ENCODE data around the gene LCE1E. TPM values are rescaled to one million over a fixed set of nuclear protein-coding genes. Genes with fewer than 3 reads are reported as not detected.
A peak's percentile ranks its signal among the peaks of the same experiment; 100 is the strongest.

Gene LCE1E
- total and polyA plus RNA-seq, 2 donors from 2014 or later, result not detected

DNA sequence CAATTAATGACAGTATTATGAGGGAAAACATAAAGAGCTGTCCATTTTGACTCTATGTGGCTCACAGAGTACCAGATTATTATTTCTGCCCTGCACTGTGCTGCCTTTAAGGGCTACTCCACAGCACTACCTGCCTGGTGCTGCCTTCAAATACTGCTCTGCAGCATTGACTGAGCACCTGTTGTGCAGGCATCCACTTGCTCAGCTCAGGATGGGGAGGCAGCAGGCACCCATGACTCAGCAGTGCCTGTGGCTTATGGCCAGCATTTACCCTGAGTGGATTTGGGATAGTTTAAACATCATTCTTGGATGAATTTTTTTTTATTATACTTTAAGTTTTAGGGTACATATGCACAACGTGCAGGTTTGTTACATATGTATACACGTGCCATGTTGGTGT, 29.2 kb upstream of the LCE1E start:
- FAIRE-seq (no peak), DNase-seq (no peak)
- no peaks in the 10 kb centered on the region for H3K36me3 ChIP-seq (ENCODE audit: control insufficient read depth in 2 of 3, insufficient read depth in 3 of 3, low read length in 3 of 3)
- no peaks in the 10 kb centered on the region for H3K27me3 ChIP-seq (ENCODE audit: control insufficient read depth, insufficient read depth, low read length)
- no peaks in the 10 kb centered on the region for H3K4me1 ChIP-seq (ENCODE audit: control insufficient read depth in 2 of 3, insufficient read depth in 2 of 3, low read depth in 1 of 3, low read length in 3 of 3)
- no peaks in the 10 kb centered on the region for H3K9me3 ChIP-seq (ENCODE audit: control insufficient read depth in 2 of 3, insufficient read depth in 1 of 3, low read length in 3 of 3)
- intact Hi-C loops (cut with DNase I), result no loop called here
- TF ChIP-seq, protein P1, sequence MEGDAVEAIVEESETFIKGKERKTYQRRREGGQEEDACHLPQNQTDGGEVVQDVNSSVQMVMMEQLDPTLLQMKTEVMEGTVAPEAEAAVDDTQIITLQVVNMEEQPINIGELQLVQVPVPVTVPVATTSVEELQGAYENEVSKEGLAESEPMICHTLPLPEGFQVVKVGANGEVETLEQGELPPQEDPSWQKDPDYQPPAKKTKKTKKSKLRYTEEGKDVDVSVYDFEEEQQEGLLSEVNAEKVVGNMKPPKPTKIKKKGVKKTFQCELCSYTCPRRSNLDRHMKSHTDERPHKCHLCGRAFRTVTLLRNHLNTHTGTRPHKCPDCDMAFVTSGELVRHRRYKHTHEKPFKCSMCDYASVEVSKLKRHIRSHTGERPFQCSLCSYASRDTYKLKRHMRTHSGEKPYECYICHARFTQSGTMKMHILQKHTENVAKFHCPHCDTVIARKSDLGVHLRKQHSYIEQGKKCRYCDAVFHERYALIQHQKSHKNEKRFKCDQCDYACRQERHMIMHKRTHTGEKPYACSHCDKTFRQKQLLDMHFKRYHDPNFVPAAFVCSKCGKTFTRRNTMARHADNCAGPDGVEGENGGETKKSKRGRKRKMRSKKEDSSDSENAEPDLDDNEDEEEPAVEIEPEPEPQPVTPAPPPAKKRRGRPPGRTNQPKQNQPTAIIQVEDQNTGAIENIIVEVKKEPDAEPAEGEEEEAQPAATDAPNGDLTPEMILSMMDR (IDR thresholded peaks at IDR 0.05; ENCODE audit: borderline replicate concordance, extremely low read depth, insufficient read depth), result no peak
- H3K9ac ChIP-seq (ENCODE audit: low read length in 3 of 3), result no peak overlapping the region
- H3K27ac ChIP-seq (ENCODE audit: low read depth in 2 of 2, low read length in 2 of 2), result no peak overlapping the region
- H3K4me3 ChIP-seq (ENCODE audit: low read length in 3 of 3), result no peak overlapping the region

DNA sequence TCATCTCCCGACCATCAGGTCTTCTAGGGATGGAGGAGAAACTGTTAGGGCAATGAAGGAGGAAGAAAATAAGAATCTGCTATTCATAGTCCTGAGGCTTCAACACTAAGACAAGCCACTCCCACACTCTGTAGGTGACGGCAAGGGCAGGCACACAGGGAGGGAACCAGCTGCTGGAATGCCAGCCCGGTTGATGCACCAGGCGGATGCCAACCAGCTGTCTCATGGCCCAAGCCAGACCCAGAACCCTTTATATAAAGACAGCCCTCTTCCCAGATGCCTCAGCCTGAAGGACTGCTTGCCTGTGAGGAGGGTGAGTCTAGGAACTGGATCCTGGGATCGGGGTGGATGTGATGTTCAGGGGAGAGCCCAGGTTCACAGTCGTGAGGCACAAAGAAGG, 28.3 kb upstream of the LCE1E start, which contains the start of gene KPRP:
TSS of gene KPRP (plus strand) at position 279 of the 400 bp plus-strand sequence. CDS start 1,564 bp downstream, outside the sequence.
- TF ChIP-seq, protein P1 (IDR thresholded peaks at IDR 0.05; ENCODE audit: borderline replicate concordance, extremely low read depth, insufficient read depth), result no peak
- intact Hi-C loops (cut with DNase I), result no loop called here
- FAIRE-seq (no peak), DNase-seq (peak in 2 of 5 donors; percentile 6 to 27)
- H3K27ac ChIP-seq (ENCODE audit: low read depth in 2 of 2, low read length in 2 of 2), result no peak within 1 kb of the TSS
- H3K4me1 ChIP-seq (ENCODE audit: control insufficient read depth in 2 of 3, insufficient read depth in 2 of 3, low read depth in 1 of 3, low read length in 3 of 3), result no peaks in the 10 kb centered on the region
- no peaks in the 10 kb centered on the region for H3K36me3 ChIP-seq (ENCODE audit: control insufficient read depth in 2 of 3, insufficient read depth in 3 of 3, low read length in 3 of 3)
- H3K4me3 ChIP-seq (ENCODE audit: low read length in 3 of 3), result no peak within 1 kb of the TSS
- no peak within 1 kb of the TSS for H3K9ac ChIP-seq (ENCODE audit: low read length in 3 of 3)
- no peaks in the 10 kb centered on the region for H3K9me3 ChIP-seq (ENCODE audit: control insufficient read depth in 2 of 3, insufficient read depth in 1 of 3, low read length in 3 of 3)
- H3K27me3 ChIP-seq (ENCODE audit: control insufficient read depth, insufficient read depth, low read length), result no peaks in the 10 kb centered on the region

DNA sequence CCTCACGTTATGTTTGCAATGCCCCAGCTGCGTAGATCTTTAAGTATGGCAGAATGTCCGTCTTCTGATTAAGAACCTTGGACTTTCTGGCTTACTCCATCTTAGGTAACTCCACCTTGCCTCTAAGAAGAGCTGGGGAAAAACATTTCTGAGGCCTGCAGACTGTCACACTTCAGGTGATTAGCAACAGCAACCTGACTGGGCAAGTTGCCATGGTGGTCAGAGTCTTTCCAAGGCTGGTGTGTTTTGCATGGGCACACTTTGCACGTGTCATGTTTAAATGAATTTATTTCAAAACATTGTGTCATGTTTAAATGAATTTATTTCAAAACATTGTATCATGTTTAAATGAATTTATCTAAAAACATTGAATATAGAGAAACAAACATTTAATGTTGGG, 27.4 kb upstream of the LCE1E start:
- Histone ChIP-seq H3K27me3 (ENCODE audit: control insufficient read depth, insufficient read depth, low read length) (no peaks in the 10 kb centered on the region), H3K4me3 (ENCODE audit: low read length in 3 of 3) (no peak overlapping the region), H3K9ac (ENCODE audit: low read length in 3 of 3) (no peak overlapping the region), H3K27ac (ENCODE audit: low read depth in 2 of 2, low read length in 2 of 2) (no peak overlapping the region), H3K9me3 (ENCODE audit: control insufficient read depth in 2 of 3, insufficient read depth in 1 of 3, low read length in 3 of 3) (no peaks in the 10 kb centered on the region), H3K36me3 (ENCODE audit: control insufficient read depth in 2 of 3, insufficient read depth in 3 of 3, low read length in 3 of 3) (no peaks in the 10 kb centered on the region), H3K4me1 (ENCODE audit: control insufficient read depth in 2 of 3, insufficient read depth in 2 of 3, low read depth in 1 of 3, low read length in 3 of 3) (no peaks in the 10 kb centered on the region)
- DNase-seq (peak in 1 of 5 donors; percentile 23), FAIRE-seq (no peak)
- TF ChIP-seq, protein P1 (IDR thresholded peaks at IDR 0.05; ENCODE audit: borderline replicate concordance, extremely low read depth, insufficient read depth), result no peak
- intact Hi-C loops (cut with DNase I), result no loop called here

All from kidney (tissue), 14 donors.